Loucy (cell line): ENCODE results near the gene EPHA7.
A peak's percentile ranks its signal among the peaks of the same experiment; 100 is the strongest.

Experiments used
- H2AFZ ChIP-seq: fragments of 200-600 bp; sonication (generic); 2 replicates; pipeline ENCODE4 v1.6.0; 2016; ENCODE audit warnings: antibody characterized with exemption, mild to moderate bottlenecking, low read length, moderate library complexity
- H3F3A ChIP-seq: fragments of 200-600 bp; 2 replicates; pipeline ENCODE4 v1.6.0; 2016; ENCODE audit warnings: antibody characterized with exemption, low read depth, mild to moderate bottlenecking
- H3K27me3 ChIP-seq: fragments of 200-600 bp; sonication (generic); 2 replicates; pipeline ENCODE4 v1.6.1; 2014; ENCODE audit warnings: low read length, mild to moderate bottlenecking; ENCODE audit not compliant: insufficient read depth, poor library complexity, severe bottlenecking
- H3K36me3 ChIP-seq: fragments of 200-600 bp; sonication (generic); 2 replicates; pipeline ENCODE4 v1.6.1; 2016; ENCODE audit warnings: low read length; ENCODE audit not compliant: insufficient read depth
- H3K4me1 ChIP-seq: fragments of 200-600 bp; sonication (generic); 2 replicates; pipeline ENCODE4 v1.5.1; 2014; ENCODE audit warnings: low read length, mild to moderate bottlenecking; ENCODE audit not compliant: insufficient read depth, poor library complexity, severe bottlenecking
- H3K4me2 ChIP-seq: fragments of 200-600 bp; sonication (generic); 2 replicates; pipeline ENCODE4 v1.6.0; 2014; ENCODE audit warnings: antibody characterized with exemption, low read length, low read depth, mild to moderate bottlenecking; ENCODE audit not compliant: poor library complexity, severe bottlenecking
- H3K4me3 ChIP-seq: fragments of 200-600 bp; sonication (generic); 2 replicates; pipeline ENCODE4 v1.5.1; 2014; ENCODE audit warnings: low read length, mild to moderate bottlenecking, mixed read lengths; ENCODE audit not compliant: poor library complexity, severe bottlenecking
- H3K79me2 ChIP-seq: fragments of 200-600 bp; sonication (generic); 2 replicates; pipeline ENCODE4 v1.6.1; 2014; ENCODE audit warnings: low read length; ENCODE audit not compliant: insufficient read depth
- H3K9ac ChIP-seq: fragments of 200-600 bp; sonication (generic); 2 replicates; pipeline ENCODE4 v1.6.0; 2014; ENCODE audit warnings: mild to moderate bottlenecking, low read depth, low read length, moderate library complexity; ENCODE audit not compliant: poor library complexity, severe bottlenecking
- H3K9me2 ChIP-seq: fragments of 200-600 bp; sonication (generic); replicated peaks from 2 replicates; pipeline ENCODE4 v1.6.1; 2016; ENCODE audit warnings: low read depth, low read length, mixed read lengths
- H3K9me3 ChIP-seq: fragments of 200-600 bp; sonication (generic); 2 replicates; pipeline ENCODE4 v1.6.1; 2014; ENCODE audit warnings: mild to moderate bottlenecking, antibody characterized with exemption, low read length, low read depth; ENCODE audit not compliant: insufficient read depth
- H4K20me1 ChIP-seq: fragments of 200-600 bp; sonication (generic); 2 replicates; pipeline ENCODE4 v1.6.0; 2014; ENCODE audit warnings: antibody characterized with exemption, low read length, mild to moderate bottlenecking; ENCODE audit not compliant: insufficient read depth, poor library complexity, severe bottlenecking
- CTCF ChIP-seq: fragments of 200-600 bp; sonication (generic); conservative IDR thresholded peaks from 2 replicates; pipeline ENCODE4 v1.5.1; 2014; ENCODE audit warnings: mild to moderate bottlenecking, antibody characterized with exemption, low read length
- EZH2phosphoT487 ChIP-seq: fragments of 200-600 bp; IDR thresholded peaks from 2 replicates; pipeline ENCODE4 v1.6.1; 2018; ENCODE audit warnings: antibody characterized with exemption, mild to moderate bottlenecking, moderate library complexity, borderline replicate concordance

Gene EPHA7

GRCh38 chr6:93343476-93343875, 75.9 kb downstream of the EPHA7 start:
- Histone ChIP-seq H3K9ac (no peak overlapping the region), H3K27me3 (no peaks in the 10 kb centered on the region), H3K9me2 (no peaks in the 10 kb centered on the region), H3F3A (no peaks in the 10 kb centered on the region), H3K4me3 (no peak overlapping the region), H4K20me1 (no peaks in the 10 kb centered on the region), H3K4me2 (no peak overlapping the region), H2AFZ (no peak overlapping the region), H3K9me3 (no peaks in the 10 kb centered on the region), H3K36me3 (no peaks in the 10 kb centered on the region), H3K79me2 (no peaks in the 10 kb centered on the region), H3K4me1 (no peaks in the 10 kb centered on the region)
- no peak for TF ChIP-seq EZH2phosphoT487
- no peak for TF ChIP-seq CTCF

- TF ChIP-seq CTCF (no peak), EZH2phosphoT487 (no peak)
- Histone ChIP-seq H3K4me3 (no peak overlapping the region), H3K36me3 (no peaks in the 10 kb centered on the region)
Observed at GRCh38 chr6:93341900-93342613, 77.3 kb downstream of the EPHA7 start.

GRCh38 chr6:93337772-93338394, 81.5 kb downstream of the EPHA7 start:
- no peak for TF ChIP-seq CTCF
- TF ChIP-seq EZH2phosphoT487: no peak
- Histone ChIP-seq H3K4me2 (no peak overlapping the region), H3K9me3 (no peaks in the 10 kb centered on the region), H3K79me2 (no peaks in the 10 kb centered on the region), H3K27me3 (no peaks in the 10 kb centered on the region), H3K9ac (no peak overlapping the region), H3K4me1 (peaks cover 4% of the 10 kb centered on the region), H3K36me3 (no peaks in the 10 kb centered on the region), H3F3A (no peaks in the 10 kb centered on the region), H3K9me2 (no peaks in the 10 kb centered on the region), H2AFZ (peak overlapping the region; percentile 58; the same call in 1 of the 2 replicates), H3K4me3 (no peak overlapping the region), H4K20me1 (no peaks in the 10 kb centered on the region)

More at GRCh38 chr6:93341900-93342613, 77.3 kb downstream of the EPHA7 start:
- Histone ChIP-seq H3K4me2 (no peak overlapping the region), H3K4me1 (peaks cover 2% of the 10 kb centered on the region), H3K27me3 (no peaks in the 10 kb centered on the region), H3K79me2 (no peaks in the 10 kb centered on the region), H4K20me1 (no peaks in the 10 kb centered on the region), H3F3A (no peaks in the 10 kb centered on the region), H2AFZ (no peak overlapping the region), H3K9me2 (no peaks in the 10 kb centered on the region), H3K9ac (no peak overlapping the region), H3K9me3 (no peaks in the 10 kb centered on the region)
